PC-3 (cell line): Measurements from ENCODE around the gene UNC13A. TPM values are rescaled to one million over a fixed set of nuclear protein-coding genes. Genes with fewer than 3 reads are reported as not detected.

Experiments
- ATAC-seq: fragments of 200-7000 bp; cut with Tn5 transposase; 2 replicates; pipeline ENCODE4 v1.9.1; 2020; ENCODE audit warnings: mild to moderate bottlenecking, moderate library complexity
- BruUV-seq: library from RNA; stranded (reverse); fragments of 400-500 nt; replicated peaks from 2 replicates; lab custom pipeline; 2021; lab: Mats Ljungman, UMichigan
- CTCF ChIA-PET: fragments of 300-600 bp; sonication (Branson Sonifier 250); formaldehyde crosslinking; loops from one replicate; lab custom pipeline; 2022; ENCODE audit warnings: antibody characterized with exemption; lab: Charles Lee
- POLR2A ChIA-PET: fragments of 300-600 bp; sonication (Branson Sonifier 250); formaldehyde crosslinking; loops from one replicate; lab custom pipeline; 2022; ENCODE audit warnings: antibody characterized with exemption; ENCODE audit not compliant: unreplicated experiment; lab: Charles Lee
- DNase-seq: peaks from one replicate; pipeline ENCODE4 v3.0.0-alpha.2; 2015
- H2AFZ ChIP-seq: fragments of 300-600 bp; sonication (generic); 2 replicates; pipeline ENCODE4 v1.6.0; 2016; ENCODE audit warnings: antibody characterized with exemption, low read length
- H3F3A ChIP-seq: fragments of 300-600 bp; sonication (generic); one replicate; pipeline ENCODE4 v1.6.0; 2017; ENCODE audit warnings: antibody characterized with exemption, low read length, control low read depth, mild to moderate bottlenecking; ENCODE audit not compliant: unreplicated experiment
- H3K27ac ChIP-seq: fragments of 300-600 bp; sonication (generic); 2 replicates; pipeline ENCODE4 v1.5.1; 2016; ENCODE audit warnings: mild to moderate bottlenecking, low read length
- H3K27me3 ChIP-seq: fragments of 300-600 bp; sonication (generic); 2 replicates; pipeline ENCODE4 v1.6.1; 2016; ENCODE audit warnings: low read length, mixed read lengths
- H3K36me3 ChIP-seq: fragments of 300-600 bp; sonication (generic); 2 replicates; pipeline ENCODE4 v1.6.1; 2016; ENCODE audit warnings: low read depth, mixed run types, low read length, mixed read lengths
- H3K4me1 ChIP-seq: fragments of 300-600 bp; sonication (generic); 2 replicates; pipeline ENCODE4 v1.5.1; 2016; ENCODE audit warnings: low read length; ENCODE audit not compliant: insufficient read depth
- H3K4me2 ChIP-seq: fragments of 300-600 bp; sonication (generic); 2 replicates; pipeline ENCODE4 v1.6.0; 2016; ENCODE audit warnings: low read length
- H3K4me3 ChIP-seq: fragments of 300-600 bp; sonication (generic); 2 replicates; pipeline ENCODE4 v1.5.1; 2016; ENCODE audit warnings: mild to moderate bottlenecking, low read length, mixed read lengths
- H3K79me2 ChIP-seq: fragments of 300-600 bp; sonication (generic); 2 replicates; pipeline ENCODE4 v1.6.1; 2017; ENCODE audit warnings: low read length, mixed read lengths
- H3K9ac ChIP-seq: fragments of 300-600 bp; sonication (generic); 2 replicates; pipeline ENCODE4 v1.6.0; 2016; ENCODE audit warnings: mild to moderate bottlenecking, low read length
- H3K9me2 ChIP-seq: fragments of 300-600 bp; sonication (generic); replicated peaks from 2 replicates; pipeline ENCODE4 v1.6.1; 2016; ENCODE audit warnings: mixed run types, low read length, mixed read lengths
- H3K9me3 ChIP-seq: fragments of 300-600 bp; sonication (generic); 2 replicates; pipeline ENCODE4 v1.6.1; 2016; ENCODE audit warnings: low read length, mixed read lengths
- H4K20me1 ChIP-seq: fragments of 300-600 bp; sonication (generic); 2 replicates; pipeline ENCODE4 v1.6.1; 2016; ENCODE audit warnings: low read length, mixed read lengths
- CTCF ChIP-seq: fragments of 300-600 bp; sonication (generic); conservative IDR thresholded peaks from 2 replicates; pipeline ENCODE4 v1.5.1; 2017; ENCODE audit warnings: antibody characterized with exemption, low read depth, mild to moderate bottlenecking, low read length
- EZH2 ChIP-seq: fragments of 300-600 bp; sonication (generic); IDR thresholded peaks from one replicate; pipeline ENCODE4 v1.6.1; 2017; ENCODE audit warnings: antibody characterized with exemption, mild to moderate bottlenecking, low read length; ENCODE audit not compliant: unreplicated experiment
- EZH2phosphoT487 ChIP-seq: fragments of 300-600 bp; sonication (generic); IDR thresholded peaks from 2 replicates; pipeline ENCODE4 v1.6.1; 2018; ENCODE audit warnings: mild to moderate bottlenecking, antibody characterized with exemption, low read length, borderline replicate concordance
- intact Hi-C: fragments of 100-400 bp; cut with micrococcal nuclease; formaldehyde crosslinking; loops from 2 replicates; pipeline ENCODE4 v1.9.0; 2023
- total RNA-seq: library from RNA; depleted of rRNA; stranded (reverse); fragments of >200 nt; gene quantifications from 2 replicates; pipeline ENCODE4 v1.2.3, GENCODE V29; 2014

Gene UNC13A
- total RNA-seq, 1 experiment from 2014 or later: not detected

- Histone ChIP-seq H3K9me2 (no peaks in the 10 kb centered on the region), H3K36me3 (no peaks in the 10 kb centered on the region), H3K27me3 (0 out of 2 replicates have a peak, but pooled peaks cover 10% of the 10 kb centered on the region), H3K4me2 (no peak overlapping the region), H3F3A (no peaks in the 10 kb centered on the region), H3K4me3 (no peak overlapping the region), H2AFZ (no peak overlapping the region), H3K27ac (no peak overlapping the region), H3K9me3 (no peaks in the 10 kb centered on the region), H3K4me1 (peaks cover 10% of the 10 kb centered on the region), H4K20me1 (no peaks in the 10 kb centered on the region), H3K9ac (no peak overlapping the region), H3K79me2 (no peaks in the 10 kb centered on the region)
- no peak for DNase-seq
- TF ChIP-seq EZH2 (no peak), CTCF (no peak), EZH2phosphoT487 (no peak)
- ChIA-PET POLR2A (no interaction called here), CTCF (no interaction called here)
- intact Hi-C loops: no loop called here
- ATAC-seq: no peak
- BruUV-seq: no TSS peak
These were observed 11.9 kb downstream of the UNC13A start for GRCh38 chr19:17676295-17676694.

- no peak overlapping the region for H3K4me3 ChIP-seq
- ChIA-PET POLR2A (no interaction called here), CTCF (interaction anchor here (0.6 kb wide), 1 partner anchor 28 kb away, joined by 3 read pairs; no protein-coding TSS in a partner anchor)
These were observed 14.0 kb downstream of the UNC13A start for GRCh38 chr19:17673937-17674799.

More at GRCh38 chr19:17673937-17674799, 14.0 kb downstream of the UNC13A start:
- Histone ChIP-seq H3K9me3 (no peaks in the 10 kb centered on the region), H4K20me1 (no peaks in the 10 kb centered on the region), H3K4me1 (no peaks in the 10 kb centered on the region), H3K9ac (no peak overlapping the region), H2AFZ (no peak overlapping the region), H3F3A (no peaks in the 10 kb centered on the region), H3K9me2 (no peaks in the 10 kb centered on the region), H3K27ac (no peak overlapping the region), H3K36me3 (no peaks in the 10 kb centered on the region), H3K27me3 (no peaks in the 10 kb centered on the region), H3K79me2 (no peaks in the 10 kb centered on the region), H3K4me2 (no peak overlapping the region)
- DNase-seq (no peak), ATAC-seq (no peak)
- intact Hi-C loops: no loop called here
- no TSS peak for BruUV-seq
- TF ChIP-seq EZH2: no peak
- TF ChIP-seq EZH2phosphoT487: no peak
- no peak for TF ChIP-seq CTCF
